ENCODE measurements around the gene FIG4. TPM values are rescaled to one million over a fixed set of nuclear protein-coding genes. Genes with fewer than 3 reads are reported as not detected.
"Not testable (repeated sequence)": the region's sequence is repeated elsewhere in the genome, so short reads cannot be mapped to it uniquely, and the experiment has no call there.

FIG4 gene
- total RNA-seq, 1 experiment from 2014 or later, result 15.7 TPM

GRCh38 chr6:109678240-109678639, 12.9 kb upstream of the FIG4 start (continued):
- no peak for TF ChIP-seq CTCF (IDR thresholded peaks at IDR 0.05 in 2 of 3, conservative IDR thresholded peaks at IDR 0.05 in 1 of 3; ENCODE audit: borderline replicate concordance in 1 of 3, insufficient read depth in 1 of 3, low read depth in 2 of 3, low read length in 2 of 3)

GRCh38 chr6:109678661-109679505, 12.2 kb upstream of the FIG4 start:
- RAD21 ChIA-PET (ENCODE audit: low non-redundant PET in 1 of 2, low total read pairs in 2 of 2, uncharacterized antibody in 2 of 2, unreplicated experiment in 2 of 2), result interaction anchor here in 1 of 2 experiments (0.7 kb wide), 1 partner anchor 328 kb away, joined by 4 read pairs; no protein-coding TSS in a partner anchor
- H3K27ac ChIP-seq (ENCODE audit: low read depth, low read length); H3K9me2 ChIP-seq (ENCODE audit: insufficient read depth); H3K4me3 ChIP-seq (replicated peaks in 1 of 2; ENCODE audit: low read depth in 1 of 2, low read length in 2 of 2); H3K9ac ChIP-seq (ENCODE audit: low read length); H3K79me2 ChIP-seq (ENCODE audit: insufficient read depth, low read length); DNase-seq (ENCODE audit: low read depth, low spot score); CTCF ChIA-PET; H3K9me3 ChIP-seq (ENCODE audit: control insufficient read depth in 1 of 2, insufficient read depth in 1 of 2, low read depth in 1 of 2, low read length in 2 of 2); H3K36me3 ChIP-seq (ENCODE audit: control insufficient read depth in 1 of 2, insufficient read depth in 2 of 2, low read length in 2 of 2); H2AFZ ChIP-seq (ENCODE audit: low read depth, low read length, poor library complexity, severe bottlenecking); H3K27me3 ChIP-seq (ENCODE audit: insufficient read depth, low read length); ATAC-seq; POLR2A ChIA-PET; H3K4me2 ChIP-seq (ENCODE audit: low read length); H4K20me1 ChIP-seq (ENCODE audit: insufficient read depth); BruUV-seq (replicated peaks); H3K4me1 ChIP-seq (ENCODE audit: control insufficient read depth in 1 of 2, insufficient read depth in 2 of 2, low read length in 2 of 2); intact Hi-C loops (cut with micrococcal nuclease): not testable (repeated sequence)

- ATAC-seq (no peak), DNase-seq (ENCODE audit: low read depth, low spot score) (no peak)
- Histone ChIP-seq H3K4me3 (replicated peaks in 1 of 2; ENCODE audit: low read depth in 1 of 2, low read length in 2 of 2) (no peak overlapping the region), H3K4me2 (ENCODE audit: low read length) (peak overlapping the region; percentile 19; the same call in 1 of the 2 replicates), H3K9me3 (ENCODE audit: control insufficient read depth in 1 of 2, insufficient read depth in 1 of 2, low read depth in 1 of 2, low read length in 2 of 2) (no peaks in the 10 kb centered on the region), H2AFZ (ENCODE audit: low read depth, low read length, poor library complexity, severe bottlenecking) (no peak overlapping the region), H3K4me1 (ENCODE audit: control insufficient read depth in 1 of 2, insufficient read depth in 2 of 2, low read length in 2 of 2) (peaks cover 3 to 23% of the 10 kb centered on the region in 2 experiments), H3K27me3 (ENCODE audit: insufficient read depth, low read length) (0 out of 2 replicates have a peak, but pooled peaks cover 7% of the 10 kb centered on the region), H3K9me2 (ENCODE audit: insufficient read depth) (no peaks in the 10 kb centered on the region), H3K79me2 (ENCODE audit: insufficient read depth, low read length) (no peaks in the 10 kb centered on the region), H4K20me1 (ENCODE audit: insufficient read depth) (no peaks in the 10 kb centered on the region), H3K9ac (ENCODE audit: low read length) (no peak overlapping the region), H3K27ac (ENCODE audit: low read depth, low read length) (no peak overlapping the region), H3K36me3 (ENCODE audit: control insufficient read depth in 1 of 2, insufficient read depth in 2 of 2, low read length in 2 of 2) (no peaks in the 10 kb centered on the region)
- intact Hi-C loops (cut with micrococcal nuclease), result no loop called here
- BruUV-seq (replicated peaks), result no TSS peak
- ChIA-PET RAD21 (ENCODE audit: low non-redundant PET in 1 of 2, low total read pairs in 2 of 2, uncharacterized antibody in 2 of 2, unreplicated experiment in 2 of 2) (no interaction called here), POLR2A (no interaction called here), CTCF (no interaction called here)
- TF ChIP-seq MAX (IDR thresholded peaks at IDR 0.05) (no peak), POLR2AphosphoS5 (IDR thresholded peaks at IDR 0.05; ENCODE audit: low read depth, low read length) (no peak), TCF7L2 (IDR thresholded peaks at IDR 0.05; ENCODE audit: borderline replicate concordance, extremely low read depth, insufficient read depth, insufficient read length) (no peak), REST (IDR thresholded peaks at IDR 0.05; ENCODE audit: low read depth) (no peak), ZFX (IDR thresholded peaks at IDR 0.05) (no peak), CEBPB (IDR thresholded peaks at IDR 0.05; ENCODE audit: low read depth) (no peak), JUND (IDR thresholded peaks at IDR 0.05) (no peak), ATF3 (IDR thresholded peaks at IDR 0.05) (no peak)
Measured at GRCh38 chr6:109686566-109687265, 4.4 kb upstream of the FIG4 start.

All from HCT116 (cell line).